H9 (cell line): Measurements from ENCODE around the gene PRF1. TPM values are rescaled to one million over a fixed set of nuclear protein-coding genes. Genes with fewer than 3 reads are reported as not detected.

Experiments used
- DNase-seq: peaks from one replicate; pipeline ENCODE4 v3.0.0-alpha.2; 2017
- H2AFZ ChIP-seq: one replicate; pipeline ENCODE4 v1.6.1; 2013; ENCODE audit warnings: mild to moderate bottlenecking, low read length, control low read depth, moderate library complexity
- H2AK5ac ChIP-seq: 2 replicates; pipeline ENCODE4 v1.6.1; 2013; ENCODE audit warnings: low read length, control low read depth, mixed read lengths; ENCODE audit not compliant: insufficient read length
- H2BK120ac ChIP-seq: one replicate; pipeline ENCODE4 v1.6.1; 2013; ENCODE audit warnings: low read depth, mild to moderate bottlenecking, low read length, control low read depth, inconsistent platforms; ENCODE audit not compliant: poor library complexity, severe bottlenecking
- H2BK12ac ChIP-seq: 2 replicates; pipeline ENCODE4 v1.6.1; 2013; ENCODE audit warnings: low read length, control low read depth, mixed read lengths, low read depth; ENCODE audit not compliant: insufficient read length
- H2BK15ac ChIP-seq: 2 replicates; pipeline ENCODE4 v1.6.1; 2013; ENCODE audit warnings: low read depth, low read length, control low read depth
- H2BK20ac ChIP-seq: one replicate; pipeline ENCODE4 v1.6.1; 2013; ENCODE audit warnings: low read depth, mild to moderate bottlenecking, low read length, control low read depth, inconsistent platforms; ENCODE audit not compliant: poor library complexity, severe bottlenecking
- H2BK5ac ChIP-seq: 2 replicates; pipeline ENCODE4 v1.6.1; 2013; ENCODE audit warnings: low read length, control low read depth, mixed read lengths; ENCODE audit not compliant: insufficient read length
- H3K14ac ChIP-seq: 2 replicates; pipeline ENCODE4 v1.6.1; 2013; ENCODE audit warnings: low read length, control low read depth; ENCODE audit not compliant: insufficient read depth
- H3K18ac ChIP-seq: 2 replicates; pipeline ENCODE4 v1.6.1; 2013; ENCODE audit warnings: low read depth, mild to moderate bottlenecking, mixed read lengths, low read length, control low read depth; ENCODE audit not compliant: insufficient read length
- H3K23ac ChIP-seq: 2 replicates; pipeline ENCODE4 v1.6.1; 2013; ENCODE audit warnings: low read length, control low read depth, mixed read lengths, low read depth; ENCODE audit not compliant: insufficient read length
- H3K23me2 ChIP-seq: 2 replicates; pipeline ENCODE4 v1.6.1; 2013; ENCODE audit warnings: low read depth, mild to moderate bottlenecking, mixed read lengths, low read length, control low read depth; ENCODE audit not compliant: insufficient read length, poor library complexity, severe bottlenecking
- H3K27ac ChIP-seq: 2 replicates; pipeline ENCODE4 v1.5.1; 2013; ENCODE audit warnings: low read length, control low read depth, mixed read lengths, low read depth; ENCODE audit not compliant: insufficient read length
- H3K27me3 ChIP-seq: 2 replicates; pipeline ENCODE4 v1.6.1; 2013; ENCODE audit warnings: low read length, control low read depth, inconsistent platforms; ENCODE audit not compliant: insufficient read depth
- H3K4ac ChIP-seq: 2 replicates; pipeline ENCODE4 v1.6.1; 2013; ENCODE audit warnings: low read depth, mild to moderate bottlenecking, control low read depth, inconsistent platforms, low read length, moderate library complexity
- H3K4me1 ChIP-seq: 2 replicates; pipeline ENCODE4 v1.6.1; 2013; ENCODE audit warnings: low read length, control low read depth, inconsistent platforms; ENCODE audit not compliant: insufficient read depth
- H3K4me2 ChIP-seq: 2 replicates; pipeline ENCODE4 v1.6.1; 2013; ENCODE audit warnings: low read length, control low read depth, mixed read lengths; ENCODE audit not compliant: insufficient read length, insufficient read depth
- H3K56ac ChIP-seq: 2 replicates; pipeline ENCODE4 v1.6.1; 2013; ENCODE audit warnings: low read depth, mild to moderate bottlenecking, mixed read lengths, low read length, control low read depth; ENCODE audit not compliant: insufficient read length
- H3K79me1 ChIP-seq: 2 replicates; pipeline ENCODE4 v1.6.1; 2013; ENCODE audit warnings: low read depth, mild to moderate bottlenecking, moderate library complexity, low read length, control low read depth, inconsistent platforms; ENCODE audit not compliant: insufficient read depth, poor library complexity, severe bottlenecking
- H3K79me2 ChIP-seq: 2 replicates; pipeline ENCODE4 v1.6.1; 2013; ENCODE audit warnings: low read length, control low read depth, inconsistent platforms; ENCODE audit not compliant: insufficient read depth
- H3K9ac ChIP-seq: 2 replicates; pipeline ENCODE4 v1.6.1; 2013; ENCODE audit warnings: low read length, control low read depth, mixed read lengths; ENCODE audit not compliant: insufficient read length; ENCODE audit errors: extremely low read depth
- H3K9me3 ChIP-seq: one replicate; pipeline ENCODE4 v1.6.1; 2013; ENCODE audit warnings: low read depth, low read length, inconsistent platforms; ENCODE audit not compliant: control insufficient read depth
- H3T11ph ChIP-seq: one replicate; pipeline ENCODE4 v1.6.1; 2013; ENCODE audit warnings: mild to moderate bottlenecking, low read length, control low read depth, inconsistent platforms
- H4K20me1 ChIP-seq: one replicate; pipeline ENCODE4 v1.6.1; 2013; ENCODE audit not compliant: control insufficient read depth, insufficient read length, insufficient read depth
- H4K5ac ChIP-seq: 2 replicates; pipeline ENCODE4 v1.6.1; 2013; ENCODE audit warnings: low read depth, mild to moderate bottlenecking, mixed read lengths, low read length, control low read depth; ENCODE audit not compliant: insufficient read length
- H4K8ac ChIP-seq: replicated peaks from 2 replicates; pipeline ENCODE4 v1.6.1; 2013; ENCODE audit warnings: low read length, control low read depth, mixed read lengths, low read depth; ENCODE audit not compliant: insufficient read length
- H4K91ac ChIP-seq: 2 replicates; pipeline ENCODE4 v1.6.1; 2013; ENCODE audit warnings: low read depth, mild to moderate bottlenecking, moderate library complexity, mixed read lengths, low read length, control low read depth; ENCODE audit not compliant: insufficient read length
- H3K27ac Mint-ChIP-seq, 3 experiments: 2 replicates in 2 of 3; 3 replicates in 1 of 3; pipeline ENCODE4 v1.8.0; 2020 to 2021; ENCODE audit warnings: mixed read lengths in 3 of 3, mild to moderate bottlenecking in 1 of 3, moderate library complexity in 1 of 3
- H3K27me3 Mint-ChIP-seq: 2 replicates; pipeline ENCODE4 v1.8.0; 2021; ENCODE audit warnings: low read depth, mild to moderate bottlenecking, moderate library complexity, mixed read lengths
- H3K36me3 Mint-ChIP-seq, 3 experiments: 2 replicates in 2 of 3; 3 replicates in 1 of 3; pipeline ENCODE4 v1.8.0; 2020 to 2021; ENCODE audit warnings: low read depth in 3 of 3, mixed read lengths in 3 of 3; ENCODE audit not compliant: insufficient read depth in 1 of 3
- H3K4me1 Mint-ChIP-seq, 2 experiments: 2 replicates each; pipeline ENCODE4 v1.8.0; 2020; ENCODE audit warnings: mixed read lengths in 2 of 2
- H3K4me3 Mint-ChIP-seq, 2 experiments: 2 replicates in 1 of 2; 3 replicates in 1 of 2; pipeline ENCODE4 v1.8.0; 2020 to 2021; ENCODE audit warnings: mild to moderate bottlenecking in 2 of 2, mixed read lengths in 2 of 2, moderate library complexity in 1 of 2
- H3K9me3 Mint-ChIP-seq, 2 experiments: 2 replicates in 1 of 2; 3 replicates in 1 of 2; pipeline ENCODE4 v1.8.0; 2020; ENCODE audit warnings: mild to moderate bottlenecking in 2 of 2, mixed read lengths in 2 of 2, moderate library complexity in 1 of 2
- CTCF ChIP-seq: fragments of 200-600 bp; sonication (generic); conservative IDR thresholded peaks from 3 replicates; pipeline ENCODE4 v1.8.0; 2021; ENCODE audit warnings: antibody characterized with exemption, mild to moderate bottlenecking
- WGBS: extraction: QIAGEN DNeasy Blood & Tissue Kit; methylation state at CpG from one replicate; pipeline ENCODE4 v1.1.7; 2013; ENCODE audit warnings: missing lambda C conversion rate, low lambda C conversion rate, mixed read lengths; ENCODE audit not compliant: insufficient read length; ENCODE audit errors: extremely low coverage; 5-methylcytosine and 5-hydroxymethylcytosine counted together
- total RNA-seq: library from RNA; stranded (reverse); gene quantifications from 2 replicates; pipeline ENCODE4 v1.2.1, GENCODE V29; 2021

PRF1 gene
- total RNA-seq, 1 experiment from 2014 or later = not detected

- Histone ChIP-seq H3K79me1 (no peaks in the 10 kb centered on the region), H3K23ac (no peak overlapping the region), H4K20me1 (no peaks in the 10 kb centered on the region), H3K4me1 (no peaks in the 10 kb centered on the region), H3K27me3 (no peaks in the 10 kb centered on the region), H3K4ac (no peak overlapping the region), H2AK5ac (no peak overlapping the region), H2AFZ (no peak overlapping the region), H3K9ac (no peak overlapping the region), H2BK12ac (no peak overlapping the region), H2BK5ac (no peak overlapping the region), H3K23me2 (no peaks in the 10 kb centered on the region), H2BK20ac (no peak overlapping the region), H3K18ac (no peak overlapping the region), H4K5ac (no peak overlapping the region), H3K9me3 (no peaks in the 10 kb centered on the region), H3K79me2 (no peaks in the 10 kb centered on the region), H2BK120ac (no peak overlapping the region), H3K4me2 (no peak overlapping the region), H2BK15ac (no peak overlapping the region), H3T11ph (no peak overlapping the region), H4K91ac (no peak overlapping the region), H3K56ac (no peak overlapping the region), H3K14ac (no peak overlapping the region), H4K8ac (no peak overlapping the region), H3K27ac (no peak overlapping the region)
- Mint-ChIP-seq H3K36me3 (peaks cover 0 to 2% (median 0%) of the 10 kb centered on the region in 3 experiments; a peak in 3 of 7 replicates), H3K27me3 (no peaks in the 10 kb centered on the region), H3K4me1 (no peaks in the 10 kb centered on the region), H3K9me3 (no peaks in the 10 kb centered on the region), H3K4me3 (no peak overlapping the region), H3K27ac (peak overlapping the region in 1 of 3 experiments; percentile 34; a peak in 1 of 7 replicates)
- WGBS = no CpG with 5 or more reads among the region's 16 CpGs
- TF ChIP-seq CTCF = no peak
- no peak for DNase-seq
Observed at GRCh38 chr10:70571636-70572439, 30.7 kb downstream of the PRF1 start.
